ENCODE data around the gene ANKRD13A.

ANKRD13A gene

GRCh38 chr12:109998904-109999648 lies at the start of gene ANKRD13A:
Gene ANKRD13A (plus strand): TSS chr12:109999430. CDS start chr12:109999689, 259 bp downstream.
- peak; percentile 73 for DNase-seq

- no peak for DNase-seq
These were observed 48.6 kb upstream of the ANKRD13A start for GRCh38 chr12:109950625-109951024.

- peak; percentile 79 for DNase-seq
These were observed 48.1 kb upstream of the ANKRD13A start for GRCh38 chr12:109951136-109951535.

GRCh38 chr12:109951751-109952150 lies 47.5 kb upstream of the ANKRD13A start:
- DNase-seq, result no peak

- no peak for DNase-seq
These were observed 46.9 kb upstream of the ANKRD13A start for GRCh38 chr12:109952160-109952858.

GRCh38 chr12:109952873-109953272 lies 46.4 kb upstream of the ANKRD13A start:
- no peak for DNase-seq

GRCh38 chr12:109953656-109954055 lies 45.6 kb upstream of the ANKRD13A start:
- no peak for DNase-seq

GRCh38 chr12:109958374-109958773 lies 40.9 kb upstream of the ANKRD13A start:
- no peak for DNase-seq

GRCh38 chr12:109959411-109960093 lies 39.7 kb upstream of the ANKRD13A start:
- no peak for DNase-seq

- no peak for DNase-seq
These were observed 38.0 kb upstream of the ANKRD13A start for GRCh38 chr12:109961201-109961600.

- no peak for DNase-seq
These were observed 37.6 kb upstream of the ANKRD13A start for GRCh38 chr12:109961612-109962011.

- no peak for DNase-seq
These were observed 36.8 kb upstream of the ANKRD13A start for GRCh38 chr12:109962398-109962797.

- DNase-seq, result no peak
These were observed 35.9 kb upstream of the ANKRD13A start for GRCh38 chr12:109963330-109963729.

GRCh38 chr12:109963743-109964429 lies 35.3 kb upstream of the ANKRD13A start:
- no peak for DNase-seq

- DNase-seq, result no peak
These were observed 32.7 kb upstream of the ANKRD13A start for GRCh38 chr12:109966546-109966945.

GRCh38 chr12:109967383-109968031 lies 31.7 kb upstream of the ANKRD13A start:
- no peak for DNase-seq

GRCh38 chr12:109968032-109968420 lies 31.2 kb upstream of the ANKRD13A start:
- DNase-seq, result no peak

- DNase-seq, result no peak
These were observed 30.4 kb upstream of the ANKRD13A start for GRCh38 chr12:109968801-109969200.

GRCh38 chr12:109972821-109973220 lies 26.4 kb upstream of the ANKRD13A start:
- no peak for DNase-seq

- no peak for DNase-seq
These were observed 17.9 kb upstream of the ANKRD13A start for GRCh38 chr12:109981311-109981710.

GRCh38 chr12:109982210-109982609 lies 17.0 kb upstream of the ANKRD13A start:
- no peak for DNase-seq

GRCh38 chr12:109983432-109984142 lies 15.6 kb upstream of the ANKRD13A start:
- no peak for DNase-seq

Measured in amniotic stem cell (primary cell).